ENCODE results near the gene HOXB3.

Gene HOXB3

GRCh38 chr17:48627623-48628521 lies 37.8 kb upstream of the HOXB3 start:
- no peaks in the 10 kb centered on the region for H3K9me3 ChIP-seq (ENCODE audit: insufficient read depth, low read length, severe bottlenecking)
- ATAC-seq (ENCODE audit: insufficient read depth, low read depth) (no peak), DNase-seq (no peak)
- H4K20me1 ChIP-seq (ENCODE audit: insufficient read depth, low read length): no peaks in the 10 kb centered on the region; the same call in 1 of the 2 replicates
- no peak overlapping the region for H3K27ac ChIP-seq (ENCODE audit: low read length)
- H3K4me2 ChIP-seq (ENCODE audit: insufficient read depth, low read length): no peak overlapping the region
- H3K27me3 ChIP-seq (ENCODE audit: insufficient read depth, low read length, poor library complexity): peaks cover 63% of the 10 kb centered on the region
- no peak overlapping the region for H3K4me3 ChIP-seq (ENCODE audit: low read depth in 1 of 2, low read length in 2 of 2)
- H2AFZ ChIP-seq (ENCODE audit: low read depth, low read length): no peak overlapping the region
- H3K36me3 ChIP-seq (ENCODE audit: insufficient read depth, low read length): no peaks in the 10 kb centered on the region
- H3K4me1 ChIP-seq (ENCODE audit: insufficient read depth, low read length): no peaks in the 10 kb centered on the region
- no peak for TF ChIP-seq EZH2 (IDR thresholded peaks at IDR 0.05; ENCODE audit: borderline replicate concordance, low read depth, low read length, severe bottlenecking)
- no peak for TF ChIP-seq CTCF (IDR thresholded peaks at IDR 0.05; ENCODE audit: borderline replicate concordance, extremely low read depth, low read length, poor library complexity, severe bottlenecking)
- no peaks in the 10 kb centered on the region for H3K79me2 ChIP-seq (ENCODE audit: insufficient read depth, low read length)
- no peak overlapping the region for H3K9ac ChIP-seq (ENCODE audit: low read depth, low read length)

GRCh38 chr17:48627118-48627597 lies 37.1 kb upstream of the HOXB3 start:
- no peak overlapping the region for H3K4me2 ChIP-seq (ENCODE audit: insufficient read depth, low read length)
- no peak overlapping the region for H2AFZ ChIP-seq (ENCODE audit: low read depth, low read length)
- no peak for ATAC-seq (ENCODE audit: insufficient read depth, low read depth)
- TF ChIP-seq CTCF (IDR thresholded peaks at IDR 0.05; ENCODE audit: borderline replicate concordance, extremely low read depth, low read length, poor library complexity, severe bottlenecking) (no peak), EZH2 (IDR thresholded peaks at IDR 0.05; ENCODE audit: borderline replicate concordance, low read depth, low read length, severe bottlenecking) (no peak)
- no peaks in the 10 kb centered on the region for H3K4me1 ChIP-seq (ENCODE audit: insufficient read depth, low read length)
- DNase-seq: no peak
- H3K79me2 ChIP-seq (ENCODE audit: insufficient read depth, low read length): no peaks in the 10 kb centered on the region
- H3K27me3 ChIP-seq (ENCODE audit: insufficient read depth, low read length, poor library complexity): peaks cover 60% of the 10 kb centered on the region
- H3K9me3 ChIP-seq (ENCODE audit: insufficient read depth, low read length, severe bottlenecking): no peaks in the 10 kb centered on the region
- H3K4me3 ChIP-seq (ENCODE audit: low read depth in 1 of 2, low read length in 2 of 2): no peak overlapping the region
- no peak overlapping the region for H3K27ac ChIP-seq (ENCODE audit: low read length)
- H3K9ac ChIP-seq (ENCODE audit: low read depth, low read length): no peak overlapping the region
- no peaks in the 10 kb centered on the region; the same call in 1 of the 2 replicates for H4K20me1 ChIP-seq (ENCODE audit: insufficient read depth, low read length)
- no peaks in the 10 kb centered on the region for H3K36me3 ChIP-seq (ENCODE audit: insufficient read depth, low read length)

GRCh38 chr17:48626245-48627117 lies 36.4 kb upstream of the HOXB3 start, which contains the start of gene HOXB9:
Gene HOXB9 (minus strand): TSS chr17:48626358. CDS start chr17:48626269, 89 bp downstream.
- Histone ChIP-seq H3K4me1 (ENCODE audit: insufficient read depth, low read length) (no peaks in the 10 kb centered on the region), H3K4me2 (ENCODE audit: insufficient read depth, low read length) (no peak within 1 kb of the TSS), H3K9ac (ENCODE audit: low read depth, low read length) (no peak within 1 kb of the TSS), H3K27me3 (ENCODE audit: insufficient read depth, low read length, poor library complexity) (peaks cover 66% of the 10 kb centered on the region), H4K20me1 (ENCODE audit: insufficient read depth, low read length) (no peaks in the 10 kb centered on the region; the same call in 1 of the 2 replicates), H2AFZ (ENCODE audit: low read depth, low read length) (no peak within 1 kb of the TSS), H3K36me3 (ENCODE audit: insufficient read depth, low read length) (no peaks in the 10 kb centered on the region), H3K4me3 (ENCODE audit: low read depth in 1 of 2, low read length in 2 of 2) (no peak within 1 kb of the TSS), H3K27ac (ENCODE audit: low read length) (no peak within 1 kb of the TSS), H3K9me3 (ENCODE audit: insufficient read depth, low read length, severe bottlenecking) (no peaks in the 10 kb centered on the region), H3K79me2 (ENCODE audit: insufficient read depth, low read length) (no peaks in the 10 kb centered on the region)
- no peak for TF ChIP-seq CTCF (IDR thresholded peaks at IDR 0.05; ENCODE audit: borderline replicate concordance, extremely low read depth, low read length, poor library complexity, severe bottlenecking)
- no peak for TF ChIP-seq EZH2 (IDR thresholded peaks at IDR 0.05; ENCODE audit: borderline replicate concordance, low read depth, low read length, severe bottlenecking)
- DNase-seq (no peak), ATAC-seq (ENCODE audit: insufficient read depth, low read depth) (no peak)

Measured in DND-41 (cell line).